ENCODE measurements around the gene RIT2.

DNA sequence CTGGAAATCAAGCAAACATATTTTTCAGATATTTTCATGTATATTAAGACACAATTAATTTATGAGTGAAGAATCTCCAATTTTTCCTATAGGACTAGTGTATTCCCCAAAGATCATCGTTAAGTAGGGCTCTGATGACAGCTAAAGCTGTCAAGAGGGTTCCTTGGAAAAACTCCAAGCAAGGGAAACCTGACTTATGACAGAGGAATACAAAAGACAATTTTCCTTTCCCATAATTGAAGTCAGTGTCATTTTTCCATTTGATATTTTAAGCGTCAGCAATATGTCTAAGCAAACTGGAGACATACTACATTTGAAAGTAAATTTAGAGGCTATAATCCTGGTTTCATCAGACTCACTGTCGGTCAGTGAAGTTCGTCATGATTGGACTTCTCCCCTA, 36.1 kb downstream of the RIT2 start:
- no peak for TF ChIP-seq EP300 (IDR thresholded peaks at IDR 0.05; ENCODE audit: borderline replicate concordance in 1 of 2, low read depth in 1 of 2, low read length in 1 of 2)
- TF ChIP-seq, protein P1, sequence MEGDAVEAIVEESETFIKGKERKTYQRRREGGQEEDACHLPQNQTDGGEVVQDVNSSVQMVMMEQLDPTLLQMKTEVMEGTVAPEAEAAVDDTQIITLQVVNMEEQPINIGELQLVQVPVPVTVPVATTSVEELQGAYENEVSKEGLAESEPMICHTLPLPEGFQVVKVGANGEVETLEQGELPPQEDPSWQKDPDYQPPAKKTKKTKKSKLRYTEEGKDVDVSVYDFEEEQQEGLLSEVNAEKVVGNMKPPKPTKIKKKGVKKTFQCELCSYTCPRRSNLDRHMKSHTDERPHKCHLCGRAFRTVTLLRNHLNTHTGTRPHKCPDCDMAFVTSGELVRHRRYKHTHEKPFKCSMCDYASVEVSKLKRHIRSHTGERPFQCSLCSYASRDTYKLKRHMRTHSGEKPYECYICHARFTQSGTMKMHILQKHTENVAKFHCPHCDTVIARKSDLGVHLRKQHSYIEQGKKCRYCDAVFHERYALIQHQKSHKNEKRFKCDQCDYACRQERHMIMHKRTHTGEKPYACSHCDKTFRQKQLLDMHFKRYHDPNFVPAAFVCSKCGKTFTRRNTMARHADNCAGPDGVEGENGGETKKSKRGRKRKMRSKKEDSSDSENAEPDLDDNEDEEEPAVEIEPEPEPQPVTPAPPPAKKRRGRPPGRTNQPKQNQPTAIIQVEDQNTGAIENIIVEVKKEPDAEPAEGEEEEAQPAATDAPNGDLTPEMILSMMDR (IDR thresholded peaks at IDR 0.05), result no peak
- TF ChIP-seq, protein P2, sequence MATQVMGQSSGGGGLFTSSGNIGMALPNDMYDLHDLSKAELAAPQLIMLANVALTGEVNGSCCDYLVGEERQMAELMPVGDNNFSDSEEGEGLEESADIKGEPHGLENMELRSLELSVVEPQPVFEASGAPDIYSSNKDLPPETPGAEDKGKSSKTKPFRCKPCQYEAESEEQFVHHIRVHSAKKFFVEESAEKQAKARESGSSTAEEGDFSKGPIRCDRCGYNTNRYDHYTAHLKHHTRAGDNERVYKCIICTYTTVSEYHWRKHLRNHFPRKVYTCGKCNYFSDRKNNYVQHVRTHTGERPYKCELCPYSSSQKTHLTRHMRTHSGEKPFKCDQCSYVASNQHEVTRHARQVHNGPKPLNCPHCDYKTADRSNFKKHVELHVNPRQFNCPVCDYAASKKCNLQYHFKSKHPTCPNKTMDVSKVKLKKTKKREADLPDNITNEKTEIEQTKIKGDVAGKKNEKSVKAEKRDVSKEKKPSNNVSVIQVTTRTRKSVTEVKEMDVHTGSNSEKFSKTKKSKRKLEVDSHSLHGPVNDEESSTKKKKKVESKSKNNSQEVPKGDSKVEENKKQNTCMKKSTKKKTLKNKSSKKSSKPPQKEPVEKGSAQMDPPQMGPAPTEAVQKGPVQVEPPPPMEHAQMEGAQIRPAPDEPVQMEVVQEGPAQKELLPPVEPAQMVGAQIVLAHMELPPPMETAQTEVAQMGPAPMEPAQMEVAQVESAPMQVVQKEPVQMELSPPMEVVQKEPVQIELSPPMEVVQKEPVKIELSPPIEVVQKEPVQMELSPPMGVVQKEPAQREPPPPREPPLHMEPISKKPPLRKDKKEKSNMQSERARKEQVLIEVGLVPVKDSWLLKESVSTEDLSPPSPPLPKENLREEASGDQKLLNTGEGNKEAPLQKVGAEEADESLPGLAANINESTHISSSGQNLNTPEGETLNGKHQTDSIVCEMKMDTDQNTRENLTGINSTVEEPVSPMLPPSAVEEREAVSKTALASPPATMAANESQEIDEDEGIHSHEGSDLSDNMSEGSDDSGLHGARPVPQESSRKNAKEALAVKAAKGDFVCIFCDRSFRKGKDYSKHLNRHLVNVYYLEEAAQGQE (IDR thresholded peaks at IDR 0.05; ENCODE audit: low read depth, low read length), result no peak
- TF ChIP-seq FOXJ3 (CRISPR knock-in tag; IDR thresholded peaks at IDR 0.05), result no peak
